Upper lobe of left lung (tissue), 6 donors: Measurements from ENCODE around the gene RHEB. TPM values are rescaled to one million over a fixed set of nuclear protein-coding genes. Genes with fewer than 3 reads are reported as not detected.
A peak's percentile ranks its signal among the peaks of the same experiment; 100 is the strongest.
"Not testable (repeated sequence)": the region's sequence is repeated elsewhere in the genome, so short reads cannot be mapped to it uniquely, and the experiment has no call there.

Experiments
- ATAC-seq, 2 donors: fragments of 200-7000 bp; cut with Tn5 transposase; one replicate each; pipeline ENCODE4 v1.9.1; 2022; ENCODE audit warnings: mild to moderate bottlenecking in 2 of 2, moderate library complexity in 2 of 2; ENCODE audit not compliant: low FRiP score in 2 of 2
- DNase-seq, 2 donors: peaks; one replicate each; pipeline ENCODE4 v3.0.0-alpha.2; 2019 to 2020
- H3K27ac ChIP-seq, 4 donors: fragments of 200-600 bp; sonication (generic); one replicate each; pipeline ENCODE4 v1.5.1; 2016 to 2019
- H3K27me3 ChIP-seq, 4 donors: fragments of 200-600 bp; sonication (generic); one replicate each; pipeline ENCODE4 v1.5.1; 2017 to 2019
- H3K36me3 ChIP-seq, 4 donors: fragments of 200-600 bp; sonication (generic); one replicate each; pipeline ENCODE4 v1.5.1; 2016 to 2019
- H3K4me1 ChIP-seq, 4 donors: fragments of 200-600 bp; sonication (generic); one replicate each; pipeline ENCODE4 v1.5.1; 2018 to 2019
- H3K4me3 ChIP-seq, 4 donors: fragments of 200-600 bp; sonication (generic); one replicate each; pipeline ENCODE4 v1.5.1; 2017 to 2019; ENCODE audit warnings: mild to moderate bottlenecking in 2 of 4, moderate library complexity in 1 of 4
- H3K9me3 ChIP-seq, 4 donors: fragments of 200-600 bp; sonication (generic); one replicate each; pipeline ENCODE4 v1.5.1; 2018 to 2019
- CTCF ChIP-seq, 6 experiments: fragments of 450-650 bp in 4 of 6; fragments of 200-600 bp in 2 of 6; sonication (generic) in 2 of 6; IDR thresholded peaks; one replicate each; pipeline ENCODE4 v1.5.1; 2016 to 2019; ENCODE audit warnings: antibody characterized with exemption in 6 of 6
- EP300 ChIP-seq, 4 donors: sonication (generic); formaldehyde crosslinking; IDR thresholded peaks; one replicate each; pipeline ENCODE4 v1.5.1; 2017; ENCODE audit warnings: antibody characterized with exemption in 4 of 4, control low read depth in 2 of 4
- POLR2A ChIP-seq, 4 donors: fragments of 450-650 bp; IDR thresholded peaks; one replicate each; pipeline ENCODE4 v1.5.1; 2016 to 2017; ENCODE audit warnings: antibody characterized with exemption in 4 of 4, mild to moderate bottlenecking in 2 of 4
- POLR2AphosphoS5 ChIP-seq, 2 donors: sonication (generic); formaldehyde crosslinking; IDR thresholded peaks; one replicate each; pipeline ENCODE4 v1.5.1; 2017; ENCODE audit warnings: antibody characterized with exemption in 2 of 2
- WGBS, 2 donors: methylation state at CpG; one replicate each; pipeline ENCODE4 v1.1.5; 2017 to 2018; 5-methylcytosine and 5-hydroxymethylcytosine counted together
- total RNA-seq, 6 donors: library from RNA; depleted of rRNA in 4 of 6; stranded (reverse); fragments of >200 nt in 4 of 6; gene quantifications; one replicate each; pipeline versions ENCODE4 v1.1.0 to v1.2.1, GENCODE V29; 2016 to 2021
- donor health status: DM: no; HTN: no; CAD: no; lungs with moderate emphysema.
- donor health status: DM: no; HTN: yes; CAD: no; lungs with severe emphysema.

RHEB gene
- total RNA-seq, 6 donors from 2014 or later: 63.0 to 105 (median 93.4) TPM

- Histone ChIP-seq H3K9me3 (no peaks in the 10 kb centered on the region), H3K27me3 (no peaks in the 10 kb centered on the region), H3K27ac (no peak overlapping the region), H3K4me3 (no peak overlapping the region), H3K36me3 (no peaks in the 10 kb centered on the region), H3K4me1 (peaks cover 0 to 3% (median 0%) of the 10 kb centered on the region in 4 donors)
- no peak for TF ChIP-seq POLR2A (IDR thresholded peaks at IDR 0.05)
- TF ChIP-seq CTCF (IDR thresholded peaks at IDR 0.05): no peak
- TF ChIP-seq EP300 (IDR thresholded peaks at IDR 0.05): no peak
- TF ChIP-seq POLR2AphosphoS5 (IDR thresholded peaks at IDR 0.05): no peak
- 74 to 79% methylated on average over 9 of the region's 9 CpGs for WGBS, 2 donors
- ATAC-seq (peak in 1 of 2 donors; percentile 23), DNase-seq (no peak)
Measured at GRCh38 chr7:151539088-151539671, 19.5 kb upstream of the RHEB start.

GRCh38 chr7:151537818-151538561 is 18.3 kb upstream of the RHEB start:
- TF ChIP-seq POLR2AphosphoS5 (IDR thresholded peaks at IDR 0.05) (no peak), POLR2A (IDR thresholded peaks at IDR 0.05) (no peak), EP300 (IDR thresholded peaks at IDR 0.05) (no peak), CTCF (IDR thresholded peaks at IDR 0.05) (no peak)
- Histone ChIP-seq H3K27ac (no peak overlapping the region), H3K9me3 (no peaks in the 10 kb centered on the region), H3K36me3 (no peaks in the 10 kb centered on the region), H3K4me3 (no peak overlapping the region), H3K27me3 (no peaks in the 10 kb centered on the region), H3K4me1 (peaks cover 0 to 3% (median 0%) of the 10 kb centered on the region in 4 donors)
- WGBS, 2 donors: 28 to 36% methylated on average over 8 of the region's 8 CpGs
- ATAC-seq (peak in 1 of 2 donors; percentile 81), DNase-seq (no peak)

GRCh38 chr7:151536178-151536577 is 16.5 kb upstream of the RHEB start:
- ATAC-seq, H3K36me3 ChIP-seq: not testable (repeated sequence)
- whole genome bisulfite sequencing, 2 donors: 93 to 98% methylated on average over 2 of the region's 2 CpGs

GRCh38 chr7:151529842-151530241 is 10.1 kb upstream of the RHEB start:
- DNase-seq (no peak), ATAC-seq (no peak)
- Histone ChIP-seq H3K4me1 (no peaks in the 10 kb centered on the region), H3K9me3 (peaks cover 4 to 14% (median 8%) of the 10 kb centered on the region in 4 donors), H3K27ac (no peak overlapping the region), H3K4me3 (no peak overlapping the region), H3K36me3 (no peaks in the 10 kb centered on the region), H3K27me3 (no peaks in the 10 kb centered on the region)
- no peak for TF ChIP-seq POLR2AphosphoS5 (IDR thresholded peaks at IDR 0.05)
- TF ChIP-seq CTCF (IDR thresholded peaks at IDR 0.05): no peak
- no peak for TF ChIP-seq EP300 (IDR thresholded peaks at IDR 0.05)

More at GRCh38 chr7:151536178-151536577, 16.5 kb upstream of the RHEB start:
- not testable (repeated sequence) for DNase-seq, H3K27me3 ChIP-seq, H3K9me3 ChIP-seq, H3K4me3 ChIP-seq, H3K27ac ChIP-seq, H3K4me1 ChIP-seq

- DNase-seq (no peak), ATAC-seq (no peak)
- H3K4me3 ChIP-seq: no peak overlapping the region
- H3K4me1 ChIP-seq: peaks cover 5 to 9% (median 7%) of the 10 kb centered on the region in 4 donors
- 89 to 95% methylated on average over 2 of the region's 2 CpGs for WGBS, 2 donors
- H3K27me3 ChIP-seq: no peaks in the 10 kb centered on the region
- H3K27ac ChIP-seq: no peak overlapping the region
- H3K36me3 ChIP-seq: no peaks in the 10 kb centered on the region
- peaks cover 0 to 2% (median 0%) of the 10 kb centered on the region in 4 donors for H3K9me3 ChIP-seq
- no peak for TF ChIP-seq EP300 (IDR thresholded peaks at IDR 0.05)
Measured at GRCh38 chr7:151524845-151525244, 5.2 kb upstream of the RHEB start.

GRCh38 chr7:151524331-151524730 is 4.6 kb upstream of the RHEB start:
- ATAC-seq (no peak), DNase-seq (no peak)
- TF ChIP-seq POLR2A (IDR thresholded peaks at IDR 0.05): no peak
- no peak for TF ChIP-seq EP300 (IDR thresholded peaks at IDR 0.05)
- TF ChIP-seq CTCF (IDR thresholded peaks at IDR 0.05): no peak
- TF ChIP-seq POLR2AphosphoS5 (IDR thresholded peaks at IDR 0.05): no peak
- H3K27ac ChIP-seq: no peak overlapping the region
- H3K36me3 ChIP-seq: no peaks in the 10 kb centered on the region
- no peaks in the 10 kb centered on the region for H3K27me3 ChIP-seq
- no peak overlapping the region for H3K4me3 ChIP-seq
- WGBS, 2 donors: 92 to 95% methylated on average over 8 of the region's 8 CpGs
- no peaks in the 10 kb centered on the region for H3K9me3 ChIP-seq
- H3K4me1 ChIP-seq: peaks cover 5 to 9% (median 7%) of the 10 kb centered on the region in 4 donors
